OCI-LY7 (cell line): Measurements from ENCODE around the gene SLC13A3.

Experiments
- EZH2phosphoT487 ChIP-seq: fragments of 200-600 bp; sonication (generic); IDR thresholded peaks from 2 replicates; pipeline ENCODE4 v1.6.1; 2018; ENCODE audit warnings: low read depth, borderline replicate concordance, mild to moderate bottlenecking, mixed run types, antibody characterized with exemption, low read length, moderate library complexity, mixed read lengths
- TF ChIP-seq, protein P1 (sequence below): fragments of 200-600 bp; sonication (generic); conservative IDR thresholded peaks from 2 replicates; pipeline ENCODE4 v1.5.1; 2014; ENCODE audit warnings: mild to moderate bottlenecking, antibody characterized with exemption, low read length, moderate library complexity, mixed read lengths

- TF ChIP-seq, protein P1, sequence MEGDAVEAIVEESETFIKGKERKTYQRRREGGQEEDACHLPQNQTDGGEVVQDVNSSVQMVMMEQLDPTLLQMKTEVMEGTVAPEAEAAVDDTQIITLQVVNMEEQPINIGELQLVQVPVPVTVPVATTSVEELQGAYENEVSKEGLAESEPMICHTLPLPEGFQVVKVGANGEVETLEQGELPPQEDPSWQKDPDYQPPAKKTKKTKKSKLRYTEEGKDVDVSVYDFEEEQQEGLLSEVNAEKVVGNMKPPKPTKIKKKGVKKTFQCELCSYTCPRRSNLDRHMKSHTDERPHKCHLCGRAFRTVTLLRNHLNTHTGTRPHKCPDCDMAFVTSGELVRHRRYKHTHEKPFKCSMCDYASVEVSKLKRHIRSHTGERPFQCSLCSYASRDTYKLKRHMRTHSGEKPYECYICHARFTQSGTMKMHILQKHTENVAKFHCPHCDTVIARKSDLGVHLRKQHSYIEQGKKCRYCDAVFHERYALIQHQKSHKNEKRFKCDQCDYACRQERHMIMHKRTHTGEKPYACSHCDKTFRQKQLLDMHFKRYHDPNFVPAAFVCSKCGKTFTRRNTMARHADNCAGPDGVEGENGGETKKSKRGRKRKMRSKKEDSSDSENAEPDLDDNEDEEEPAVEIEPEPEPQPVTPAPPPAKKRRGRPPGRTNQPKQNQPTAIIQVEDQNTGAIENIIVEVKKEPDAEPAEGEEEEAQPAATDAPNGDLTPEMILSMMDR: no peak
- TF ChIP-seq EZH2phosphoT487: no peak
These were observed 24.5 kb downstream of the SLC13A3 start for GRCh38 chr20:46626758-46627157.
